Epithelial cell of esophagus (primary cell): ENCODE data around the gene FNDC7.
A peak's percentile ranks its signal among the peaks of the same experiment; 100 is the strongest.

Source experiments
- DNase-seq: peaks from one replicate; pipeline ENCODE4 v3.0.0; 2010; ENCODE audit warnings: low read depth
- H3K4me3 ChIP-seq: 2 replicates; pipeline ENCODE4 v1.5.1; 2011; ENCODE audit warnings: mild to moderate bottlenecking, low read length, control low read depth
- CTCF ChIP-seq: IDR thresholded peaks from 2 replicates; pipeline ENCODE4 v1.5.1; 2011; ENCODE audit warnings: low read depth, mild to moderate bottlenecking, low read length, control low read depth, inconsistent platforms; ENCODE audit not compliant: insufficient read depth; ENCODE audit errors: missing control alignments

Gene FNDC7

DNA sequence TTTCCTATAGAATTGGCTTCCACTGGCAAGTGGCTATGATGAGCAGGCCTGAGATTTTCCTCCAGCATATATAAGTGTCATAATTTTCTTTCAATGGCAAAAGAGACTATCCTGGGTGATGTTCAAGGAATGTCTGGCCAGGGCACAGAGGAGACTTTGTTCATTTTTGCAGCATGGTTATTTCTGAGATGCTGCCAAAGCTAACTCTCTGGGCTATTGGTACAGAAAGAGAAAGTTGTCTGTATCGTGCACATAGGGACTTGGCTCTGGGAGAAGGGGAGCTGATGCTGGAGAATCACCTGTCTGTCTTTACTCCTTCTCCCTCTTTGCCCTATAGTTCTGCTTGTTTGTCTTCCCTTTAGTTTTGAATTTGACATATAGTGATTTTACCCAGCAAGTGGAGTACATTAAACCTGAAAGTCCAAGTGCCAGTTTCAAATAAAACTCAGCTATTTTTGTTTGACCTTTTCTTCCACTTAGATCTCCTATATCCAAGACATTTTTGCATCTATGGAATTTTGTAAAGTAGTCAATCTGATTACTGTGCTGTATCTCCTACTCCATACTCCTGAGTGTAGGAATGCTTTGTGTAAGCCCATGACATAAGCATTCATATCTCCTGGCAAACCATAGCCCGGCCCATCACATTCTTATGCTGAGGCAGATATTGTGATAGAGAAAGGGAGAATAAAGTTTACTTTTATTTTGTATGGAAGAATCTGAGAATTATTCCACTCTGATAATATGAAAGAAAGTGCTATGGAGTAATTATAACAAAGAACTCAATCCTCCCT is 3.9 kb downstream of the FNDC7 start:
- H3K4me3 ChIP-seq = no peak overlapping the region
- DNase-seq = no peak
- TF ChIP-seq CTCF = no peak

GRCh38 chr1:108717774-108718316 is 5.1 kb downstream of the FNDC7 start:
- no peak for DNase-seq
- no peak for TF ChIP-seq CTCF
- H3K4me3 ChIP-seq = no peak overlapping the region

GRCh38 chr1:108718927-108719655 is 6.4 kb downstream of the FNDC7 start:
- no peak overlapping the region for H3K4me3 ChIP-seq
- no peak for TF ChIP-seq CTCF
- no peak for DNase-seq

GRCh38 chr1:108719656-108720435 is 7.1 kb downstream of the FNDC7 start:
- peak; percentile 90 for DNase-seq
- TF ChIP-seq CTCF = no peak
- H3K4me3 ChIP-seq = no peak overlapping the region

GRCh38 chr1:108722292-108722691 is 9.6 kb downstream of the FNDC7 start:
- no peak for DNase-seq
- no peak for TF ChIP-seq CTCF
- H3K4me3 ChIP-seq = no peak overlapping the region

DNA sequence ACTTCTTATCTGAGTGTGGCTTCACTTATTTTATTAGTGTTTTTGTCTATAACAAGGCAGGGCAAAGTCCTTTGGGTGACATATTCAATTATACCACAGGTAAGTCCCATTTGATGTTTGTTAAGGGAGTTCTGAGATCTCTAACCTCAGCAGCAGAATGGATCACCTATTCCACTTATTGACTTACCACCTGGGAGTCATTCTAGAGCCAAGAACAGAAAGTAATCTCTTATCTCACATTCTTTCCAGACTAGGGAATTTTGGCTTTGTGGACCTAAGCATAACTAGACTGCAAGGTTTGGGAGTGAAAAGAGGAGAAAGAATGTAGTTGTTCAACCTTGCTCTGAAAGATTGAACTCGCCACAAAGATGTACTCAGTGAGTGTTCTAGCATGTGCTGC is 13.2 kb downstream of the FNDC7 start:
- TF ChIP-seq CTCF = no peak
- no peak for DNase-seq
- H3K4me3 ChIP-seq = no peak overlapping the region
